Measurements from ENCODE around the gene ADCY10.
"Not testable (repeated sequence)": the region's sequence is repeated elsewhere in the genome, so short reads cannot be mapped to it uniquely, and the experiment has no call there.

The ADCY10 gene

DNA sequence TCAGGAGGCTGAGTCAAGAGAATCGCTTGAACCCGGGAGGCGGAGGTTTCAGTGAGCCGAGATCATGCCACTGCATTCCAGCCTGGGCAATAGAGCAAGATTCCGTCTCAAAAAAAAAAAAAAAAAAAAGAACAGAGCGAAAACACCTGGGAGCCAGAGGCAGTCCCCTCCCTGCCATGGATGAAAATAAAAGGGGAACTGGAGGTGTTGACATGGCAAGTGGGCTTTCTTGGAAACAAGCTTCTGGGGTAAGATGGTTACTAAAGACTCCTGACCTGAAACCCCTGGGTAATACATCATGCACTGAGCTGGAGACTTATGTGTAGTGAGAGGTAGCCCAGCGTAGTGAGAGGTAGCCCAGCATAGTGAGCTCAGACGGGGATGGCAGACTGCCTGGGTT is 31.6 kb downstream of the ADCY10 start:
- no peak for DNase-seq

GRCh38 chr1:167881786-167882185 is 32.1 kb downstream of the ADCY10 start:
- DNase-seq, result no peak

DNA sequence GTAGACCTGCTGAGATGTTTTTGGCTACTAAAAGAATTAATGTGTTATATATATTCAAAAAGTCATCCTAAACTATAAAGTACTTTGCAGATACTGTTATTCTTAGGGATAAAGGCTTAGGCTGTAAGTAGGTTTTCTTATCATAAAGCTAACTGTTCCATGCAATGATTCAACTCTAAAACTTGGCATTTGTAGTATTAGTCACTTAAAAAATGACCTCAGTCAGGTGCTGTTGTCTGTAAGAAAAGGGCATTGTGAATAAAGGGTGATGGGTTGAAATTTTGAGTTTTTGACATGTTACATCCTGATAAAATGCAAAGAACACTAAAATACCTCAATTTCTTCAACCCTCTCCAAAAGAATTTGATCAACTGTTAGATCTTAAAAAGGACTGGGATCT is 32.9 kb downstream of the ADCY10 start:
- DNase-seq, result peak; percentile 44

GRCh38 chr1:167880580-167881021 is 33.3 kb downstream of the ADCY10 start:
- peak; percentile 55 for DNase-seq

GRCh38 chr1:167879508-167879907 is 34.4 kb downstream of the ADCY10 start:
- no peak for DNase-seq

- DNase-seq, result peak; percentile 30
Observed at GRCh38 chr1:167878372-167879160, 35.4 kb downstream of the ADCY10 start.

GRCh38 chr1:167876597-167877175 is 37.2 kb downstream of the ADCY10 start:
- DNase-seq, result no peak

DNA sequence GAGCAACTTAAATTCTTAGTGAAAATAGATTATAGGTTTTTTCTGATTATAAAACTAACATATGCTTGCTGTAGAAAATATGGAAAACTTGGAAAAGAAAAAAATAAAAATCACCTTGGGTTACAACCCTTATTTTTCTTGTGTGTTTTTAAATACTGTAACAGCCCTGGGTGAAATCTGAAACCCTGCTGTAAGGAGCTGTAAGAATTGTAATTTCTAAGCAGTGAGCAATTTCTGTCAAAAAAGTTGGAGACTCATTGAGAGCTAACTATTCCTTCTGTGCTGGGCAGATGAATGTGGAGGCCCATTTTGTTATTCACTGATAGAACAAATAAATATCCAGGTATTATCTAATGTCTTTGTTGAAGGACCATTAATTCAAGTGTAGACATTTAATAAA is 42.6 kb downstream of the ADCY10 start:
- DNase-seq, result no peak

GRCh38 chr1:167869157-167870001 is 44.6 kb downstream of the ADCY10 start:
- DNase-seq, result peak; percentile 55

DNA sequence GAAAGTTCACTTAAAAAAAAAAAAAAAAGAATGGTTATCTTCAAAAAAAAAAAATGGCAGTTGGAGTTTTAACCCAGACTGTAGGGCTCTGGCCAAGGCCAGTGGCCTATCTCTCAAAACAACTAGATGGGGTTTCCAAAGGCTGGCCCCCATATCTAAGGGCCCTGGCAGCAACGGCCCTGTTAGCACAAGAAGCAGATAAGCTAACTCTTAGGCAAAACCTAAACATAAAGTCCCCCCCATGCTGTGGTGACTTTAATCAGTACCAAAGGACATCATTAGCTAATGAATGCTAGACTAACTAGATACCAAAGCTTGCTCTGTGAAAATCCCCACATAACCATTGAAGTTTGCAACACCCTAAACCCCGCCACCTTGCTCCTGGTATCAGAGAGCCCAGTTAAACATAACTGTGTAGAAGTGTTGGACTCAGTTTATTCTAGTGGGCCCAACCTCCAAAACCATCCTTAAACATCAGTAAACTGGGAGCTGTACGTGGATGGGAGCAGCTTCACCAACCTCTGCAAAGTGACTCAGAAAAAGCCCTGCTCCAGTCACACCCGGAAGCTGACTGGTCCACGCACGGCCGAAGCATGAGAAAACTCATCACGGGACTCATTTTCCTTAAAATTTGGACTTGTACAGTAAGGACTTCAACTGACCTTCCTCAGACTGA is 47.1 kb downstream of the ADCY10 start:
- DNase-seq, result peak; percentile 95

GRCh38 chr1:167866326-167866725 is 47.6 kb downstream of the ADCY10 start:
- peak; percentile 74 for DNase-seq

- peak; percentile 58 for DNase-seq
Observed at GRCh38 chr1:167865804-167866308, 48.1 kb downstream of the ADCY10 start.

DNA sequence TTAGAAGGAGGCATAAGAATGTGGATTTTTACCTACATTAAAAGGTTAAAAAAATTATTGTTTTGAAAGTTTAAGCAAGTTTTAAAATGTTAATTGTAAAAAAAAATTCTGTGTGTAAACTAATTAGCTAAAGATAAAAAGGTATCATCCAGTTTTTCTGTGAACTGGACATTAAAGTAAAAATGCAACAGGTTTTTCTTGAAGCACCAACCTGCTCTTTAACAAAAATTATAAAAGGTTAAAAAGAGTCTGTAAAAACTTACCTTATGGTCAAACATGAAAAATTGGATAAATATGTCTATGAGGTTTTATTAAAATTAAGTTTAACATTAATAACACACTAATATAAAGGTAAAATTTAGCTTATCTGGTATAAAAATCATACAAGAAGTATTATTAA is 48.7 kb downstream of the ADCY10 start:
- DNase-seq, result not testable (repeated sequence)

DNA sequence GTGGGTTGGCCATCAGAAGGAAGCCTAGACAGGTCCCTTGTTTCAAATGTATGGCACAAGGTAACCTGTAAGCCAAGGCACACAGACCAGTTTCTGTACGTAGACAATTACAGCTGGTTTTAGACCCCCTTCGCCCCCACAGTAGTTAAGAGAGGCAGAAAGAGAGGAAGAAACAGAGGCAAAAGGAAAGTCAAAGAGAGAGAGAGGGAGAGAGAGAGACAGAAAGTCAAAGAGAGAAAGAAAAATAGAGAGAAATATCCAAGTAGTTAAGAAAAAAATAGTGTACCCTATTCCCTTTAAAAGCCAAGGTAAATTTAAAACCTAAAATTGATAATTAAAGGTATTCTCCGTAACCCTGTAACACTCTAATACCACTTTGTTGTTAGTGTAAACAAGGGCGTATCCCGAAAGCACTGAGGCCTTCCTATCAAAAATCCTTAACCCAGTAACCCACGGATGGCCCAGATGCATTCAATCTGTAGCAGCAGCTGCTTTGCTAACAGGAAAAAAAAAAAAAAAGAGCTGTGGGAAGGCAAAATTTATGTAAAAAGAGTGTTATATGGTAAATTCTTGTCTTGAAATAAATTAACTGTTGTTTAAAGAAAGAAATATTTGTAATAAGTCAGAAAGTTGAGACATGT is 49.4 kb downstream of the ADCY10 start:
- peak; percentile 63 for DNase-seq

GRCh38 chr1:167863921-167864279 is 50.0 kb downstream of the ADCY10 start:
- DNase-seq, result no peak

DNA sequence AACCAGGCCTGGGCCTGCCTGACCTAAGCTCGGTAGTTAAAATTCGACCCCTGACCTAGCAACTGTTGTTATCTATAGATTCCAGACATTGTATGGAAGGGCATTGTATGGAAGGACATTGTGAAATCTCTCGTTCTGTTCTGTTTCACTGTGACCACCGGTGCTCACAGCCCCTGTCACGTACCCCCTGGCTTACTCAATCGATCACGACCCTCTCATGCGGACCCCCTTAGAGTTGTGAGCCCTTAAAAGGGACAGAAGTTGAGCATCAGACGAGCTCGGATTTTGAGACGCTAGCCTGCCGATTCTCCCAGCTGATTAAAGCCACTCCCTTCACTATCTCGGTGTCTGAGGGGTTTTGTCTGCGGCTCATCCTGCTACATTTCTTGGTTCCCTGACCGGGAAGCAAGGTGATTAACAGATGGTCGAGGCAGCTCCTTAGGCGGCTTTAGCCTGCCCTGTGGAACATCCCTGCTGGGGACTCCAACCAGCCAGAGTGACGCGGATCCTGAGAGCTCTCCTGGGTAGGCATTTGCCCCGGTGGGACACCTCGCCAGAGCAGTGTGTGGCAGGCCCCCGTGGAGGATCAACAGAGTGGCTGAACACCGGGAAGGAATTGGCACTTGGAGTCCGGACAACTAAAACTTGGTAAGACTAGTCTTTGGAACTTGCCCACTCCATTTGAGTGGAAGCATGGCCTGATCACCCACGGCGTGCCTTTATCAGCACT is 50.6 kb downstream of the ADCY10 start:
- DNase-seq, result not testable (repeated sequence)

- DNase-seq, result no peak
Observed at GRCh38 chr1:167862432-167863076, 51.4 kb downstream of the ADCY10 start.

DNA sequence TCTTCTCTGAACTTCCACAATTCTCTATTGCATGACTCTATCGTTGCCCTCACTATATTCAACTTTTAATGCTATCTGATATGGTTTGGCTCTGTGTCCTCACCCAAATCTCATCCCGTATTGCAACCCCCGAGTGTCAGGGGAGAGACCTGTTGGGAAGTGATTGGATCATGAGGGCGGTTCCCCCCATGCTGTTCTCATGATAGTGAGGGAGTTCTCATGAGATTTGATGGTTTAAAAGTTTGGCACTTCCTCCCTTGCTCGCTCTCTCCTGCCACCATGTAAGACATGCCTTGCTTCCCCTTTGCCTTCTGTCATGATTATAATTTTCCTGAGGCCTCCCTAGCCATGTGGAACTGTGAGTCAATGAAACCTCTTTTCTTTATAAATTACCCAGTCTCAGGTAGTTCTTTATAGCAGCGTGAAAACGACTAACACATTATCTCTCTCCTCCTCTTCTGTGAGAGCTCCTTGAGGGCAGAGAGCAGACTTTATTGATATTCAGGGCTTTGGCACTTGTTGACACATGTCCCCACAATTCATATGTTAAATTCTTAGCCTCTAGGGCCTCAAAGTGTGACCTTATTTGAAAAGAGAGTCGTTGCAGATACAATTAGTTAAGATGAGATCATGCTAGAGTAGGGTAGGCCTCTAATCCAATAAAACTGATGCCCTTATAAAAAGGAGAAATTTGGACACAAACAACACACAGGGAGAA is 52.1 kb downstream of the ADCY10 start:
- DNase-seq, result peak; percentile 43

DNA sequence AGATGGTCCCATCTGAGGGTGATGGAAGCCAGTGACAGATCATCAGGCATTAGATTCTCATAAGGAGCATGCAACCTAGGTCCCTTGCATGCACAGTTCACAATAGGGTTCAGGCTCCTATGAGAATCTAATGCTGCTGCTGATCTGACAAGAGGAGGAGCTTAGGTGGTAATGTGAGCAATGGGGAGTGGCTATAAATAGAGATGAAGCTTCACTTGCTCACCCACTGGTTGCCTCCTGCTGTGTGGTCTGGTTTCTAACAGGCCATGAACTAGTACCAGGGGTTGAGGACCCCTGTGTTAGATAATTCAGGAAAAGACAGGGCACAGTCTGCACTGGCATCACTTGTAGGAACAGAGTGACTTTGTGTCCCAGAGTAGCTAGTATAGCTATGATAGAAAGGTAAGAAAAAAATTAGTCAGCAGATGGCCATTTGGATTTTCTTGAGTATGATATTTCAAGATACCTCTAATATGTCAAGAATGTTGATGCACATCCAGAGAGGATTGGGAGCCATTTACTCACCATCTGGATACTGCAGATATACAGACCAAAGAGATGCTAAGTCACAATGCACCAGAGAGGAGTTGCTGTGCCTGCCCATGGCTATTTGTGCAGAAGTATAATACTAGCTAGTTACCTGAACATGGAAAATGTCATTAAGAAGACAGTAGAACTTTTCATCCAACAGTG is 53.6 kb downstream of the ADCY10 start:
- DNase-seq, result peak; percentile 32
